Measurements from ENCODE around the gene NOC2L. TPM values are rescaled to one million over a fixed set of nuclear protein-coding genes. Genes with fewer than 3 reads are reported as not detected.

NOC2L gene
- total RNA-seq: 69.3 to 73.1 TPM (median 69.8 TPM) in 3 replicates

- DNase-seq (ENCODE audit: low spot score in 2 of 2, unreplicated experiment in 2 of 2): peak; percentile 93 to 94
These were observed at the start of gene NOC2L for GRCh38 chr1:958823-959730. NOC2L (minus strand) TSS chr1:959256; CDS start chr1:959240, 16 bp downstream.

DNA sequence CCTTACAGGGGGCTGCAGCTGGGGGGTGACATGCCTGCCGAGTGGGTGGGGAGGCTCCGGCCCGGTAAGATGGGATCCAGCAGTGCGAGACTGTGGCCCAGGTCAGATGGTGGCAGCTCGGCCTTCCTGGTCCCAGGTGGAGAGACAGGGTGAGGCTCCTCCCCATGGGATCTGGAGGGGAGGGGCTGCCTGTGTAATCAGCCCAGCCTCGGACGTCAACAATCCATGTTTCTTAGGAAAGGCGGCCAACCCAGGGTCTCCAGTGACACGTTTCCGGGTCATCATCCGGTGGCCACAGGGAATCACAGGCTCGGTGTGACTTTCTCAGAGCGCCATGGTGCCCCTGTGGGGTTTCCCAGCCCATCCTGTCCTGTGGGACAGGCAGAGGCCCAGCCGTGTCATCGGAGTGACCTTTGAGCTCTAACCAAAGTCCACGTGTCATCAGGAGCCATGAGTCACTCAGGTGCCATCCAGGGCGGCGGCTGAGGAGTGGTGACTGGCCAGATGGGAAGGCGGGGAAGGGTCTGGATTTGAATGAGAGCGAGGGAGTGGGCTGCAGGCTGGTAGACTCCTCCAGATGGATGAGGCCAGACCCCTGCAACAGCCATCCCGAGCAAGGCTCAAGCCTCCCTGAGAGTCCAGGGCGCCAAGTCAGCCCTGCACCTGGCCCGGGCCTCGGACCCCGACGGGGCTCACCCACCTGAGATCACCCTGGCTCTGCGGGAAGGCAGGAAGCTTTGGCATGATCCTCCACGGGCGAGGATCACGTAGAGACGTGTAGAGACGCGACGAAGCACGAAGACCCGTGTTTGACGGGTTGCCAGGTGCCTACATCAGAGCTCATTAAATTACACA is 47.5 kb upstream of the NOC2L start:
- no peak overlapping the region for H3K27ac Mint-ChIP-seq
- no peak for DNase-seq (ENCODE audit: low spot score in 2 of 2, unreplicated experiment in 2 of 2)
- H3K27me3 Mint-ChIP-seq (ENCODE audit: low read depth): no peaks in the 10 kb centered on the region
- TF ChIP-seq CTCF (IDR thresholded peaks at IDR 0.05; ENCODE audit: unreplicated experiment): no peak
- peaks cover 7% of the 10 kb centered on the region for H3K36me3 Mint-ChIP-seq
- H3K4me3 Mint-ChIP-seq: no peak overlapping the region
- no peaks in the 10 kb centered on the region for H3K9me3 Mint-ChIP-seq
- peaks cover 16% of the 10 kb centered on the region for H3K4me1 Mint-ChIP-seq

More at GRCh38 chr1:958823-959730, at the start of gene NOC2L:
- Mint-ChIP-seq H3K36me3 (peaks cover 16% of the 10 kb centered on the region), H3K9me3 (no peaks in the 10 kb centered on the region), H3K27ac (peak within 1 kb of the TSS; percentile 59), H3K27me3 (ENCODE audit: low read depth) (no peaks in the 10 kb centered on the region), H3K4me1 (peaks cover 11% of the 10 kb centered on the region), H3K4me3 (peak within 1 kb of the TSS; percentile 85)
- no peak for TF ChIP-seq CTCF (IDR thresholded peaks at IDR 0.05; ENCODE audit: unreplicated experiment)

DNA sequence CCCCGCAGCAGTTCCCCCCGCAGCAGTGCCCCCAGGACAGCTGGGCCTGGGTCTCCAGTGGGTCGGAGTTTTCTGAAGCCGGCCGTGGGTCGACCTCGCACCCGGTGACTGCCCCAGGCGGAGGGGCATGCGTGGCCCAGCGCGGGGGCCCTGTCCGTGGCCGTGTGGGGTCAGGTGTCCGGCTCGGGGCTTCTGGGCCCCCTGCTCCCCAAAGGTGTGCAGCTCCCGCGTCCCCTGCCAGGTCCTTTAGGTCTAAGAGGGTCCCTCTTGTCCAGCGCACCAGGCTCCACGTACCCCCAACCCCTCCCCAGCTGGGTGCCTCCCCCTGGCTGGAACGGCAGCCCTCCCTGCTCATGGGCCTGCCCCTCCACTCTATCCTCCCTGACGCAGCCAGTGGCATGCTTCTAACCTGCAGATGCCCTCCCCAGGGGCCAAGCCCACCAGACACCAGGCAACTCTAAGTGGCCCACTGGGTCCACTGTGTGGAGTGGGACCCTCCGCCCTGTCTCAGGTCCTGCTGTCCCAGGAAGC is 46.8 kb upstream of the NOC2L start:
- H3K9me3 Mint-ChIP-seq: no peaks in the 10 kb centered on the region
- no peaks in the 10 kb centered on the region for H3K27me3 Mint-ChIP-seq (ENCODE audit: low read depth)
- no peak overlapping the region for H3K4me3 Mint-ChIP-seq
- peaks cover 16% of the 10 kb centered on the region for H3K4me1 Mint-ChIP-seq
- DNase-seq (ENCODE audit: low spot score in 2 of 2, unreplicated experiment in 2 of 2): no peak
- no peak for TF ChIP-seq CTCF (IDR thresholded peaks at IDR 0.05; ENCODE audit: unreplicated experiment)
- H3K27ac Mint-ChIP-seq: peak overlapping the region; percentile 53
- peaks cover 6% of the 10 kb centered on the region for H3K36me3 Mint-ChIP-seq

DNA sequence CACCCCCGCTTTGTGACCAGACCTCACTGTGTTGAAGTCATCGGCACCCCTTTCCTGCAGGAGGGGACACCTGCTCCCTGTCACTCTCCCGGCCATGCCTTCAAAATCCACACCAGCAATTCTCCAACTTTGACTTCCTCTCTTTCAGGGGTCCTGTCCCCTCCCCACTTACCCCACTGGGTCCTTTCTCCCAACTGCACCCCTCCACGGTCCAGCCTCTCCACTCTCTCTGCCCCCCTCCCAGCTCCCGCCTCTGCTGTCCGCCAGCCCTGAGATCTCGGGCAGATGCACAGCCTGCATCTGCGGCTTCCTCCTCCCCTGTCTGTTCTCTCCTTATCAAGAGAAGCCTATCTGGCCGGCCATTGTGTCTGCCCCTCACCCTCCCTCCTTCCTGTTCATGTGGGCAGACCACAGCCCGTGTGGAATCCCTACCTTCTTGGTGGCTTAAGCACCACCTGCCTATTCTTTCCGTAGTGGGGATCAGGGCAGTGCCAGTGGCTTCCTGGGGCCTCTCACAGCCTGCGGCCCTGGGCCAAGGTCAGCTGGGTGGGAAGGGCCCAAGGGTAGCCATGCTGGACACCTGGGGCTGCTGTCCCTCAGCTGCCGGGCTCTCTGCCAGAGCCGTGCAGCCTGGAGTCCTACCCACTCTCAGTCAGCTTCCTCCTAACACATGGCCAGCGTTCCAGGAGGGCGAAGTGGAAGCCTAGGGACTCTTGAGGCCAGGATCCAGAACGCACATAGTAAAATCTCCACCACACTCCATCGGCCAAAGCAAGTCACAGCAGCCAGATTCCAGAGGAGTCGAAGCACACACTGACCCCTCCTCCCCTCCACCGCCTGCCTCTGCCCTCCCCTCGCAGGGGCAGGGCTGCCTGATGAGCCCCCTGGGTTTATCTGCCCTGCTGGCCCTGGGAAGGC is 46.0 kb upstream of the NOC2L start:
- no peak for DNase-seq (ENCODE audit: low spot score in 2 of 2, unreplicated experiment in 2 of 2)
- Mint-ChIP-seq H3K9me3 (no peaks in the 10 kb centered on the region), H3K4me3 (peak overlapping the region; percentile 44), H3K4me1 (peaks cover 18% of the 10 kb centered on the region), H3K36me3 (peaks cover 6% of the 10 kb centered on the region), H3K27me3 (ENCODE audit: low read depth) (peaks cover 2% of the 10 kb centered on the region), H3K27ac (peak overlapping the region; percentile 92)
- TF ChIP-seq CTCF (IDR thresholded peaks at IDR 0.05; ENCODE audit: unreplicated experiment): no peak

DNA sequence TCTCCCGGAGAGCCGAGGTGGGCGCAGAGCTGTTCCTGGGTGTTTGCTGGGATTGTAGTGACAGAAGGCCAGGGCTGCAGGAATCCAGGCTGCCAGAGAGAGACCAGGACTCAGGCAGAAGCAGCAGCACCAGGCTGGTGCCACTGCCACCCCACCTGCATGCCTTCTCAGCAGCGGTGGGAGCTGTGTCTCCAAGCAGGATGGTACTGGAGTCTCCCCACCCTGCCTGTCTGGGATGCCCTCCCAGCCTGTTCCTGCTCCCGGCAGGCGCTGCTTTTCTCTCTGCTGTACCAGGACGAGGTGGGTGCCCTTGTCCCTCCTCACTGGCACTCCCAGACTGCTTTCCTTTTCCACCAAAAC is 45.3 kb upstream of the NOC2L start:
- no peak for TF ChIP-seq CTCF (IDR thresholded peaks at IDR 0.05; ENCODE audit: unreplicated experiment)
- peaks cover 6% of the 10 kb centered on the region for H3K36me3 Mint-ChIP-seq
- H3K27me3 Mint-ChIP-seq (ENCODE audit: low read depth): peaks cover 2% of the 10 kb centered on the region
- no peak for DNase-seq (ENCODE audit: low spot score in 2 of 2, unreplicated experiment in 2 of 2)
- H3K4me3 Mint-ChIP-seq: peak overlapping the region; percentile 44
- peaks cover 18% of the 10 kb centered on the region for H3K4me1 Mint-ChIP-seq
- no peaks in the 10 kb centered on the region for H3K9me3 Mint-ChIP-seq
- H3K27ac Mint-ChIP-seq: peak overlapping the region; percentile 92

Data from mesothelial cell of epicardium (in vitro differentiated cells).